Gastroesophageal sphincter (tissue), 4 donors: ENCODE data around the gene PRKAB2. TPM values are rescaled to one million over a fixed set of nuclear protein-coding genes. Genes with fewer than 3 reads are reported as not detected.

Experiments used
- ATAC-seq: fragments of 150-250 bp; one replicate; pipeline ENCODE4 v1.9.1; 2016; ENCODE audit warnings: mild to moderate bottlenecking, moderate library complexity
- H3K27ac ChIP-seq, 4 donors: fragments of 200-600 bp; sonication (generic) in 3 of 4; 1 replicate in 3 of 4; 2 replicates in 1 of 4; pipeline ENCODE4 v1.5.1; 2016 to 2019
- H3K27me3 ChIP-seq: fragments of 200-600 bp; sonication (generic); one replicate; pipeline ENCODE4 v1.5.1; 2019
- H3K36me3 ChIP-seq, 2 donors: fragments of 200-600 bp; sonication (generic); one replicate each; pipeline ENCODE4 v1.5.1; 2019; ENCODE audit warnings: control low read depth in 1 of 2
- H3K4me1 ChIP-seq, 3 donors: fragments of 200-600 bp; sonication (generic); 1 replicate in 2 of 3; 2 replicates in 1 of 3; pipeline ENCODE4 v1.5.1; 2016 to 2019; ENCODE audit warnings: control low read depth in 2 of 3
- H3K4me3 ChIP-seq, 2 donors: fragments of 200-600 bp; sonication (generic); one replicate each; pipeline ENCODE4 v1.5.1; 2019; ENCODE audit warnings: mild to moderate bottlenecking in 1 of 2, moderate library complexity in 1 of 2
- H3K9me3 ChIP-seq, 3 donors: fragments of 200-600 bp; sonication (generic); one replicate each; pipeline ENCODE4 v1.5.1; 2017 to 2019; ENCODE audit warnings: control low read depth in 2 of 3
- EP300 ChIP-seq: sonication (generic); formaldehyde crosslinking; IDR thresholded peaks from one replicate; pipeline ENCODE4 v1.6.1; 2017; ENCODE audit warnings: antibody characterized with exemption, mild to moderate bottlenecking
- POLR2A ChIP-seq, 2 donors: fragments of 450-650 bp; IDR thresholded peaks; one replicate each; pipeline ENCODE4 v1.6.1; 2017; ENCODE audit warnings: antibody characterized with exemption in 2 of 2, mild to moderate bottlenecking in 2 of 2, moderate library complexity in 1 of 2
- POLR2AphosphoS5 ChIP-seq: sonication (generic); formaldehyde crosslinking; IDR thresholded peaks from one replicate; pipeline ENCODE4 v1.6.1; 2017; ENCODE audit warnings: antibody characterized with exemption
- WGBS, 2 donors: methylation state at CpG; one replicate each; pipeline ENCODE4 v1.1.5; 2018; ENCODE audit warnings: low coverage in 1 of 2; 5-methylcytosine and 5-hydroxymethylcytosine counted together
- total RNA-seq, 4 donors: library from RNA; depleted of rRNA; stranded (reverse); fragments of >200 nt; gene quantifications; one replicate each; pipeline ENCODE4 v1.1.0, GENCODE V29; 2016
- TF ChIP-seq, protein P1 (sequence below), 4 experiments: fragments of 200-600 bp in 2 of 4; fragments of 450-650 bp in 2 of 4; sonication (generic) in 1 of 4; IDR thresholded peaks; one replicate each; pipeline ENCODE4 v1.5.1; 2017 to 2019; ENCODE audit warnings: antibody characterized with exemption in 4 of 4, mild to moderate bottlenecking in 2 of 4, moderate library complexity in 2 of 4

Gene PRKAB2
- total RNA-seq, 4 donors from 2014 or later = 24.9 to 51.4 (median 39.4) TPM

DNA sequence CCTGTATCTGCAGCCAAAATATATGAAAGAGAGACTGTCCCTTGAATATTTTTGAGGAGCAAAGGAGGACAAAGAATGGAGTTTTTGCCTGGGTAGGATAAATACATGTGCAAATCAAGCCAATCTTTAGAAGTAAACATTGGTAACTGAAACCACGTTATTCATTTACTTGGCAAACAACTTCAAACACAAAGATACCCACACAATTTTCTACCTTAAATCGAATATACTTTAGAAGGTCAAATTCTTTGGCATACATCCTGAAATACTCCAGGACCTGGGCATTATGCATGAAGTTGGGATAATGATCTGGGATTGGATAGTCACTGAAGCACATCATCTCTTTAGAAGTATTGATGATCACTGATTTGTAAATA is 43.3 kb upstream of the PRKAB2 start:
- H3K27ac ChIP-seq = no peak overlapping the region
- 14 to 30% methylated on average over 2 of the region's 2 CpGs for WGBS, 2 donors
- no peak for TF ChIP-seq POLR2A (IDR thresholded peaks at IDR 0.05)
- no peak for TF ChIP-seq EP300
- TF ChIP-seq POLR2AphosphoS5 = no peak
- TF ChIP-seq, protein P1, sequence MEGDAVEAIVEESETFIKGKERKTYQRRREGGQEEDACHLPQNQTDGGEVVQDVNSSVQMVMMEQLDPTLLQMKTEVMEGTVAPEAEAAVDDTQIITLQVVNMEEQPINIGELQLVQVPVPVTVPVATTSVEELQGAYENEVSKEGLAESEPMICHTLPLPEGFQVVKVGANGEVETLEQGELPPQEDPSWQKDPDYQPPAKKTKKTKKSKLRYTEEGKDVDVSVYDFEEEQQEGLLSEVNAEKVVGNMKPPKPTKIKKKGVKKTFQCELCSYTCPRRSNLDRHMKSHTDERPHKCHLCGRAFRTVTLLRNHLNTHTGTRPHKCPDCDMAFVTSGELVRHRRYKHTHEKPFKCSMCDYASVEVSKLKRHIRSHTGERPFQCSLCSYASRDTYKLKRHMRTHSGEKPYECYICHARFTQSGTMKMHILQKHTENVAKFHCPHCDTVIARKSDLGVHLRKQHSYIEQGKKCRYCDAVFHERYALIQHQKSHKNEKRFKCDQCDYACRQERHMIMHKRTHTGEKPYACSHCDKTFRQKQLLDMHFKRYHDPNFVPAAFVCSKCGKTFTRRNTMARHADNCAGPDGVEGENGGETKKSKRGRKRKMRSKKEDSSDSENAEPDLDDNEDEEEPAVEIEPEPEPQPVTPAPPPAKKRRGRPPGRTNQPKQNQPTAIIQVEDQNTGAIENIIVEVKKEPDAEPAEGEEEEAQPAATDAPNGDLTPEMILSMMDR (IDR thresholded peaks at IDR 0.05) = no peak

DNA sequence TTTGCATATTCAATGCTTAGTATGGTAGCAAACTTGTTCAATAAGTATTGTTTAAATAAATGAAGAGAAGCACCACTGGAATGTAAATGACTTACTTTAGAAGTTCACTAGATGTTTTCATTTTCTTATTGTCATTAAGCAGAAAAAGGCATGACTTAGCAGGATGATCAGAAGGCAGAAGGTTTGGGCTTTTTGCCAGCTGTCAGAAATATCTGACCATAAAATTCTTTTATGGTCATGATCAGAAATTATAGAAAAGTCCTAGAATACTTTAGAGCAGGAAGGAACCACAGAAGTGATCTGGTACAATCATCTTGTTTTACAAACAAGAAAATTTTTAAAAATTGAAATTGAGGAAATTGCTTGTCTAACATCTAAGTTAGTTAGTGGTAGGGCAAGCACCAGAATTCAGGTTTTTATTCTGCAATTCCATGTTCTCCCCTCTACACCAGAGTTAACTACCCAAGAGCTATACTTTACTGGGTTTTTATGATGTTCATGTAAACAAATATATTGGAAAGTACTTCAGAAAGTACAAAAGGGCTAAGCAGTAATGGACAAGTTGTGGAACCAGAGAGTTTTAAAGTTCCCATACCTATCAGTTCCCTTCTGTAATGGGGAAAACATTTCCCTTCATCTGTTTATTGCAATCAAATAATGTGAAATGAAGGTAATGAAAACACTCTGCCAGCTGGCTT is 42.7 kb upstream of the PRKAB2 start:
- no peak for ATAC-seq
- TF ChIP-seq POLR2AphosphoS5 = no peak
- TF ChIP-seq POLR2A (IDR thresholded peaks at IDR 0.05) = no peak
- no peak for TF ChIP-seq EP300
- TF ChIP-seq, protein P1 (IDR thresholded peaks at IDR 0.05) = no peak
- H3K27ac ChIP-seq = no peak overlapping the region
- H3K36me3 ChIP-seq = peaks cover 0 to 9% of the 10 kb centered on the region in 2 donors
- H3K4me1 ChIP-seq = no peaks in the 10 kb centered on the region
- no peaks in the 10 kb centered on the region for H3K27me3 ChIP-seq
- H3K4me3 ChIP-seq = no peak overlapping the region
- H3K9me3 ChIP-seq = no peaks in the 10 kb centered on the region

More for the DNA sequence above, 43.3 kb upstream of the PRKAB2 start:
- H3K4me3 ChIP-seq = no peak overlapping the region
- no peaks in the 10 kb centered on the region for H3K27me3 ChIP-seq
- H3K9me3 ChIP-seq = no peaks in the 10 kb centered on the region
- no peak for ATAC-seq
- H3K36me3 ChIP-seq = peaks cover 0 to 9% of the 10 kb centered on the region in 2 donors
- H3K4me1 ChIP-seq = no peaks in the 10 kb centered on the region

DNA sequence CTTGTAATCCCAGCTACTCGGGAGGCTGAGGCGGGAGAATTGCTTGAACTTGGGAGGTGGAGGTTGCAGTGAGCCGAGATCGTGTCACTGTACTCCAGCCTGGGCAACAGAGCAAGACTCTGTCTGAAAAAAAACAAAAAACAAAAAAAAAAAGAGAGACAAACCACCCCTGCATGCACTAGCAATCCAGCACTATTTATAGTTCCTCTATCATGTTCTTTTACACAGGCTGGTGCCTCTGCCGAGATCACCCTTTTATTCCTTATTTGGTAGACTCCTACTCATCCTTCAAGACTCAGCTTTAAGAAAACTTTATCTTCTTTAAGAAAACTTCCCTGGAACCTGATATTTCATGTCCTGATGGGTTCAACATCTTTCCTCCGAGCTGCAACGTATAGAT is 42.1 kb upstream of the PRKAB2 start:
- TF ChIP-seq EP300 (no peak), POLR2AphosphoS5 (no peak), POLR2A (IDR thresholded peaks at IDR 0.05) (no peak)
- TF ChIP-seq, protein P1 (IDR thresholded peaks at IDR 0.05) = no peak
- H3K4me1 ChIP-seq = no peaks in the 10 kb centered on the region
- H3K9me3 ChIP-seq = no peaks in the 10 kb centered on the region
- 61 to 71% methylated on average over 3 to 5 of the region's 7 CpGs for WGBS, 2 donors
- no peaks in the 10 kb centered on the region for H3K27me3 ChIP-seq
- H3K36me3 ChIP-seq = peaks cover 0 to 9% of the 10 kb centered on the region in 2 donors
- H3K27ac ChIP-seq = no peak overlapping the region
- H3K4me3 ChIP-seq = no peak overlapping the region
- no peak for ATAC-seq

DNA sequence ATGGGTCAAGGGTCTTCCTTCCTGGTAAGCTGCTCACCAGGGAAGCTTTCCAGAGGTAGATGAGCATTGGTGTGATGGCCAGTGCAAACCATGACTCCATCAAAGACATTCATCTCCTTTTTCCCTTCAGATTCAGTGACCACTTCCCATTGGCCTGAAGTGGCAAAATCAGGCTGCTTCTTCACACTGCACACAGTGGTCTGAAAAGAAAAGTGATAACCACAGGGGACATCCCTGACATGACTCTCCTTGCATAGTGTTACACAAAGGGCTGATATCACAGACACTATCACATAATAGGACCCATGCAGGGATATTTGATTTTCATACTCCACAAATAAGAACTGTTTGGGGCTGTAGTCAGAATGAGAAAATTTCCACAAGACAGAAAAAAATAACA is 41.0 kb upstream of the PRKAB2 start:
- H3K27ac ChIP-seq = no peak overlapping the region
- no peaks in the 10 kb centered on the region for H3K4me1 ChIP-seq
- ATAC-seq = no peak
- H3K36me3 ChIP-seq = peaks cover 0 to 11% of the 10 kb centered on the region in 2 donors
- H3K27me3 ChIP-seq = no peaks in the 10 kb centered on the region
- no peak overlapping the region for H3K4me3 ChIP-seq
- no peaks in the 10 kb centered on the region for H3K9me3 ChIP-seq
- TF ChIP-seq POLR2A (IDR thresholded peaks at IDR 0.05) = no peak
- TF ChIP-seq EP300 = no peak
- no peak for TF ChIP-seq POLR2AphosphoS5
- TF ChIP-seq, protein P1 (IDR thresholded peaks at IDR 0.05) = no peak

DNA sequence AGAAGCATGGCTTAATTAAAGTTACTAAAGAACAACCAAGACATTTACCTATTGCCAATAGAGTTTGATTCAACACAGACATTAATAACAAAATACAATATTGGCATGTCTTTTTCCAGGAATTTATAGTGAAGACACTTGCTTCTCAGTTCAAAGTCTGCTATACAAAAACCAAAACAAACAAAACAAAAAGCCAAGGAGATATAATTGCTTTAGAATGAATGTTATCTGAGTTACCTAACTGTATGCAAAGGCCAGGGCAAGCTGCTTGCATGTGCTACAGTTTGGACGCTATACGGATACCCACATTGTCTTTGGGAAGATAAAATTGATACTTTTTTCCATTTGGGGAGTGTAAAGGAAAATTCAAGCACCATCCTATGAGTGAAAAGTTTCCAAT is 39.3 kb upstream of the PRKAB2 start:
- TF ChIP-seq, protein P1 (IDR thresholded peaks at IDR 0.05) = no peak
- no peak for TF ChIP-seq EP300
- no peak for TF ChIP-seq POLR2AphosphoS5
- TF ChIP-seq POLR2A (IDR thresholded peaks at IDR 0.05) = no peak
- no peak for ATAC-seq
- Histone ChIP-seq H3K4me3 (no peak overlapping the region), H3K27ac (no peak overlapping the region), H3K36me3 (peaks cover 0 to 11% of the 10 kb centered on the region in 2 donors), H3K4me1 (no peaks in the 10 kb centered on the region), H3K9me3 (no peaks in the 10 kb centered on the region), H3K27me3 (no peaks in the 10 kb centered on the region)
- WGBS, 2 donors = 89 to 96% methylated on average over 2 of the region's 2 CpGs
